GM12892 (cell line): ENCODE measurements around the gene ZNF135.

ENCODE experiments used
- POLR2A ChIP-seq: IDR thresholded peaks from 2 replicates; pipeline ENCODE4 v1.6.1; 2011; ENCODE audit warnings: low read depth, low read length, control low read depth
- POLR2AphosphoS5 ChIP-seq: IDR thresholded peaks from 2 replicates; pipeline ENCODE4 v1.6.1; 2011; ENCODE audit warnings: low read depth, low read length, control low read depth
- TAF1 ChIP-seq: IDR thresholded peaks from 2 replicates; pipeline ENCODE4 v1.6.1; 2011; ENCODE audit warnings: low read depth, mild to moderate bottlenecking, control low read depth, low read length, borderline replicate concordance

GRCh38 chr19:58014141-58014540, 44.9 kb upstream of the ZNF135 start:
- TF ChIP-seq POLR2AphosphoS5 (no peak), POLR2A (no peak), TAF1 (no peak)
